NCI-H2029 treated with DMSO at 0.1 percent for 48 hours (cell line): ENCODE measurements around the gene VAMP4.

Source experiments
- DNase-seq: peaks from one replicate; lab custom pipeline; 2025; lab: John Stamatoyannopoulos, UW

The VAMP4 gene

GRCh38 chr1:171741872-171742576 lies at the start of gene VAMP4:
Gene VAMP4 (minus strand): TSS chr1:171742065. CDS start chr1:171738414, 3,651 bp downstream.
- DNase-seq: peak; percentile 1

- DNase-seq: no peak
Observed at GRCh38 chr1:171790318-171790717, 48.5 kb upstream of the VAMP4 start.

GRCh38 chr1:171788696-171789095 lies 46.8 kb upstream of the VAMP4 start:
- no peak for DNase-seq

- DNase-seq: no peak
Observed at GRCh38 chr1:171787686-171788480, 46.0 kb upstream of the VAMP4 start.

- no peak for DNase-seq
Observed at GRCh38 chr1:171786534-171786933, 44.7 kb upstream of the VAMP4 start.

- no peak for DNase-seq
Observed at GRCh38 chr1:171785766-171786165, 43.9 kb upstream of the VAMP4 start.

GRCh38 chr1:171784784-171785183 lies 42.9 kb upstream of the VAMP4 start:
- DNase-seq: no peak

GRCh38 chr1:171783816-171784530 lies 42.1 kb upstream of the VAMP4 start:
- no peak for DNase-seq

GRCh38 chr1:171781176-171781875 lies 39.5 kb upstream of the VAMP4 start, which contains the start of gene METTL13:
Gene METTL13 (plus strand): TSS chr1:171781660. CDS start chr1:171781968, 308 bp downstream.
- peak; percentile 85 for DNase-seq

GRCh38 chr1:171780583-171781175 lies 38.8 kb upstream of the VAMP4 start:
- no peak for DNase-seq

- DNase-seq: no peak
Observed at GRCh38 chr1:171772312-171772711, 30.4 kb upstream of the VAMP4 start.

- DNase-seq: no peak
Observed at GRCh38 chr1:171769754-171770153, 27.9 kb upstream of the VAMP4 start.

GRCh38 chr1:171769171-171769570 lies 27.3 kb upstream of the VAMP4 start:
- no peak for DNase-seq

- no peak for DNase-seq
Observed at GRCh38 chr1:171763764-171764163, 21.9 kb upstream of the VAMP4 start.

GRCh38 chr1:171762143-171762563 lies 20.3 kb upstream of the VAMP4 start:
- DNase-seq: no peak

- no peak for DNase-seq
Observed at GRCh38 chr1:171758011-171758410, 16.1 kb upstream of the VAMP4 start.

- no peak for DNase-seq
Observed at GRCh38 chr1:171756856-171757255, 15.0 kb upstream of the VAMP4 start.

- no peak for DNase-seq
Observed at GRCh38 chr1:171754971-171755370, 13.1 kb upstream of the VAMP4 start.

GRCh38 chr1:171754353-171754705 lies 12.5 kb upstream of the VAMP4 start:
- DNase-seq: no peak

GRCh38 chr1:171753685-171754352 lies 12.0 kb upstream of the VAMP4 start:
- no peak for DNase-seq

GRCh38 chr1:171753182-171753581 lies 11.3 kb upstream of the VAMP4 start:
- DNase-seq: no peak
